ENCODE data around the gene PITPNM3. TPM values are rescaled to one million over a fixed set of nuclear protein-coding genes. Genes with fewer than 3 reads are reported as not detected.

The PITPNM3 gene
- total and polyA plus RNA-seq, 2 experiments from 2014 or later: 0.77 to 6.5 TPM

- DNase-seq (ENCODE audit: low read depth in 1 of 2, low spot score in 1 of 2): no peak
- no peak for TF ChIP-seq CTCF (IDR thresholded peaks at IDR 0.05; ENCODE audit: low read depth, low read length)
- Histone ChIP-seq H3K36me3 (no peaks in the 10 kb centered on the region), H3K27me3 (no peaks in the 10 kb centered on the region), H3K27ac (no peak overlapping the region), H3K4me3 (no peak overlapping the region), H3K4me1 (ENCODE audit: low read depth) (no peaks in the 10 kb centered on the region), H3K9me3 (ENCODE audit: low read depth) (no peaks in the 10 kb centered on the region)
Observed at GRCh38 chr17:6480303-6480675, 76.1 kb downstream of the PITPNM3 start.

GRCh38 chr17:6479622-6480302 lies 76.6 kb downstream of the PITPNM3 start:
- H3K4me1 ChIP-seq (ENCODE audit: low read depth): no peaks in the 10 kb centered on the region
- no peak overlapping the region for H3K27ac ChIP-seq
- no peak overlapping the region for H3K4me3 ChIP-seq
- H3K36me3 ChIP-seq: no peaks in the 10 kb centered on the region
- no peaks in the 10 kb centered on the region for H3K27me3 ChIP-seq
- TF ChIP-seq CTCF (IDR thresholded peaks at IDR 0.05; ENCODE audit: low read depth, low read length): no peak
- no peaks in the 10 kb centered on the region for H3K9me3 ChIP-seq (ENCODE audit: low read depth)
- peak in 1 of 2 donors; percentile 34 for DNase-seq (ENCODE audit: low read depth in 1 of 2, low spot score in 1 of 2)

GRCh38 chr17:6478486-6478885 lies 77.9 kb downstream of the PITPNM3 start:
- H3K27me3 ChIP-seq: no peaks in the 10 kb centered on the region
- H3K9me3 ChIP-seq (ENCODE audit: low read depth): no peaks in the 10 kb centered on the region
- no peaks in the 10 kb centered on the region for H3K4me1 ChIP-seq (ENCODE audit: low read depth)
- TF ChIP-seq CTCF (IDR thresholded peaks at IDR 0.05; ENCODE audit: low read depth, low read length): no peak
- no peak overlapping the region for H3K27ac ChIP-seq
- no peak overlapping the region for H3K4me3 ChIP-seq
- DNase-seq (ENCODE audit: low read depth in 1 of 2, low spot score in 1 of 2): no peak
- no peaks in the 10 kb centered on the region for H3K36me3 ChIP-seq

GRCh38 chr17:6477831-6478383 lies 78.4 kb downstream of the PITPNM3 start:
- no peak overlapping the region for H3K27ac ChIP-seq
- no peaks in the 10 kb centered on the region for H3K4me1 ChIP-seq (ENCODE audit: low read depth)
- H3K36me3 ChIP-seq: no peaks in the 10 kb centered on the region
- H3K27me3 ChIP-seq: no peaks in the 10 kb centered on the region
- no peak for DNase-seq (ENCODE audit: low read depth in 1 of 2, low spot score in 1 of 2)
- H3K9me3 ChIP-seq (ENCODE audit: low read depth): no peaks in the 10 kb centered on the region
- TF ChIP-seq CTCF (IDR thresholded peaks at IDR 0.05; ENCODE audit: low read depth, low read length): no peak
- H3K4me3 ChIP-seq: no peak overlapping the region

- Histone ChIP-seq H3K4me3 (no peak overlapping the region), H3K36me3 (no peaks in the 10 kb centered on the region), H3K27me3 (no peaks in the 10 kb centered on the region), H3K27ac (no peak overlapping the region), H3K4me1 (ENCODE audit: low read depth) (no peaks in the 10 kb centered on the region), H3K9me3 (ENCODE audit: low read depth) (no peaks in the 10 kb centered on the region)
- DNase-seq (ENCODE audit: low read depth in 1 of 2, low spot score in 1 of 2): peak in 1 of 2 donors; percentile 41
- no peak for TF ChIP-seq CTCF (IDR thresholded peaks at IDR 0.05; ENCODE audit: low read depth, low read length)
Observed at GRCh38 chr17:6476810-6477179, 79.6 kb downstream of the PITPNM3 start.

Measured in cardiac muscle cell (in vitro differentiated cells and primary cell).